Measurements from ENCODE around the gene NGEF. TPM values are rescaled to one million over a fixed set of nuclear protein-coding genes. Genes with fewer than 3 reads are reported as not detected.

NGEF gene
- total and polyA plus RNA-seq, 8 donors: 2.6 to 30.9 (median 5.9) TPM

DNA sequence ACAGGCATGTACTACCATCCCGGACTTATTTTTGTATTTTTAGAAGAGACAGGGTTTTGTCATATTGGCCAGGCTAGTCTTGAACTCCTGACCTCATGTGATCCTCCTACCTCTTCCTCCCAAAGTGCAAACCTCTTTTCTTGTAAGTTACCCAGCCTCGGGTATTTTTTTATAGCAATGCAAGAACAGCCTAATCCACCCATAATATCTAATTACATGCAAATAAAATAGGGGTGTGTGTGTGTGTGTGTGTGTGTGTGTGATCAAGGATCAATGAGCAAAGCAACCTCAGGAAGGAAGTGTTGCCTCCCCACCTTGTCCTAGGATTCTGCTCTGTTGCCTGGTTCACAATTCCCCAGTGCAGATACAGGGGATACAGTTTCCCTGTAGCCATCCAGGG is 45.6 kb downstream of the NGEF start:
- TF ChIP-seq EP300 (IDR thresholded peaks at IDR 0.05) (no peak), POLR2AphosphoS5 (IDR thresholded peaks at IDR 0.05) (no peak), POLR2A (IDR thresholded peaks at IDR 0.05) (no peak)
- TF ChIP-seq, protein P1, sequence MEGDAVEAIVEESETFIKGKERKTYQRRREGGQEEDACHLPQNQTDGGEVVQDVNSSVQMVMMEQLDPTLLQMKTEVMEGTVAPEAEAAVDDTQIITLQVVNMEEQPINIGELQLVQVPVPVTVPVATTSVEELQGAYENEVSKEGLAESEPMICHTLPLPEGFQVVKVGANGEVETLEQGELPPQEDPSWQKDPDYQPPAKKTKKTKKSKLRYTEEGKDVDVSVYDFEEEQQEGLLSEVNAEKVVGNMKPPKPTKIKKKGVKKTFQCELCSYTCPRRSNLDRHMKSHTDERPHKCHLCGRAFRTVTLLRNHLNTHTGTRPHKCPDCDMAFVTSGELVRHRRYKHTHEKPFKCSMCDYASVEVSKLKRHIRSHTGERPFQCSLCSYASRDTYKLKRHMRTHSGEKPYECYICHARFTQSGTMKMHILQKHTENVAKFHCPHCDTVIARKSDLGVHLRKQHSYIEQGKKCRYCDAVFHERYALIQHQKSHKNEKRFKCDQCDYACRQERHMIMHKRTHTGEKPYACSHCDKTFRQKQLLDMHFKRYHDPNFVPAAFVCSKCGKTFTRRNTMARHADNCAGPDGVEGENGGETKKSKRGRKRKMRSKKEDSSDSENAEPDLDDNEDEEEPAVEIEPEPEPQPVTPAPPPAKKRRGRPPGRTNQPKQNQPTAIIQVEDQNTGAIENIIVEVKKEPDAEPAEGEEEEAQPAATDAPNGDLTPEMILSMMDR (IDR thresholded peaks at IDR 0.05): no peak
- intact Hi-C loops (cut with DNase I; ENCODE audit: low total_unique reads): no loop called here
- Histone ChIP-seq H3K27me3 (peaks cover 0 to 3% (median 0%) of the 10 kb centered on the region in 3 donors), H3K27ac (no peak overlapping the region), H3K36me3 (peaks cover 0 to 4% (median 0%) of the 10 kb centered on the region in 4 donors), H3K4me3 (no peak overlapping the region), H3K9me3 (peaks cover 0 to 3% (median under 1%) of the 10 kb centered on the region in 4 donors), H3K4me1 (no peaks in the 10 kb centered on the region)
- WGBS, 5 donors: 38 to 98% (median 67%) methylated on average over 2 of the region's 2 CpGs
- no peak for DNase-seq

DNA sequence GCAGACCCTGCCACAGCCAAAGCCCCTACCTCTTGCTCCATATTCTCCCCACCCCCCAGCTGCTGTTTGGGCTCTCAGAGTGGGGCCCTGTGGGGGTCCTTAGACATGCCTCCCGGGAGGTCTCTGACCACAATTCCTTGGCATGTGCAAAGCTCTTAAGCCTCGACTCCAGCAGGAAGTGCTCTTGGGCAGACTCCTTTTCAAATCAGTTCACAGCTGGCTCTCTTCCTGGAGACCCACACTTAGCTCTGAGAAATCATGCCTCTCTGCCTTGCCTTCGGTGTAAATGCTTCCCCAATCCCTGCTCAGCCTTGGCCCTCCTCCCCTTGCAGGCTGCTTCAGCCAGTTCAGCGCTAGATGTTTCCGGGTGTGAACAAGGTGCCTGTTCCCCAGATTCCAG is 46.9 kb downstream of the NGEF start:
- H3K4me3 ChIP-seq: no peak overlapping the region
- no peaks in the 10 kb centered on the region for H3K4me1 ChIP-seq
- no peak for DNase-seq
- peaks cover 0 to 14% (median 13%) of the 10 kb centered on the region in 4 donors for H3K9me3 ChIP-seq
- H3K36me3 ChIP-seq: peaks cover 0 to 4% (median 0%) of the 10 kb centered on the region in 4 donors
- 47 to 65% (median 50%) methylated on average over 5 of the region's 5 CpGs for WGBS, 5 donors
- peaks cover 0 to 3% (median 0%) of the 10 kb centered on the region in 3 donors for H3K27me3 ChIP-seq
- intact Hi-C loops (cut with DNase I; ENCODE audit: low total_unique reads): no loop called here
- no peak overlapping the region for H3K27ac ChIP-seq
- TF ChIP-seq, protein P1 (IDR thresholded peaks at IDR 0.05): no peak
- TF ChIP-seq POLR2AphosphoS5 (IDR thresholded peaks at IDR 0.05) (no peak), POLR2A (IDR thresholded peaks at IDR 0.05) (no peak), EP300 (IDR thresholded peaks at IDR 0.05) (no peak)

DNA sequence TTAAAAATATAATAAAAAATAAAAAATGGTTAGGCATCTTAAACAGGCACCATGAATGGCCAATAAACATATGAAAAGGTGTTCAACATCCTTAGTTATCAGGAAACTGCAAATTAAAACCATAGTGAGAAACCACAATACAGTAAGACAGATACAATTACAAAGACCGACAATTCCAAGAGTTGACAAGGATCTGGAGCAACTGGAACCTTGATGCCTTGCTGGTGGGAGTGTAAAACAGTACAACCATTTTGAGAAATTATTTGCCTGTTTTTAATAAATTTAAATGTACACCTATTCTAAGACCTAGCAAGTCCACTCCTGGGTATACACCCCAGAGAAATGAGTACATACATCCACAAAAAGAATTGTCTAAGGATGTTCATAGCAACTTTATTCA is 49.1 kb downstream of the NGEF start:
- Histone ChIP-seq H3K27ac (no peak overlapping the region), H3K36me3 (peaks cover 0 to 4% (median 0%) of the 10 kb centered on the region in 4 donors), H3K4me1 (no peaks in the 10 kb centered on the region), H3K27me3 (no peaks in the 10 kb centered on the region), H3K4me3 (no peak overlapping the region), H3K9me3 (peaks cover 0 to 16% (median 13%) of the 10 kb centered on the region in 4 donors)
- intact Hi-C loops (cut with DNase I; ENCODE audit: low total_unique reads): no loop called here
- no peak for DNase-seq
- TF ChIP-seq POLR2AphosphoS5 (IDR thresholded peaks at IDR 0.05) (no peak), EP300 (IDR thresholded peaks at IDR 0.05) (no peak), POLR2A (IDR thresholded peaks at IDR 0.05) (no peak)
- TF ChIP-seq, protein P1 (IDR thresholded peaks at IDR 0.05): no peak
- 90 to 100% (median 96%) methylated on average over 1 of the region's 1 CpG for WGBS, 5 donors

DNA sequence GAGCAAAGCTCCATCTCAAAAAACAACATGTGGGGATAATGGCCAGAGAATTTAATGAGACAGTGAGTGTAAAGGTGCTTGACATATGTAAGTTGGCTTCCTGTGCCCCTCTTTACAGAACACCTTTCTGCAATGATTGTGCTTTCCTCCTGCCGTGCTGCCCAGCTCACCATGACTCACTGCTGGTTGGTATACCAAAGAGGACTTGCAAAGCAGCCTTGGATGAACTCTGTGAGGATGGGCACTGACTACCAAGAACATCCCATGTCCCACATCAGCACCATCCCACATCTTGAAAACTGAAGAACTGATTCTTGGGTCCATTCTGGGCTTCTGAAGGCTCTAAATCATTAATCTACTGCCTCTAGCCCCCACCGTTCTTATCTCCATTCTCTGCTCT is 52.2 kb downstream of the NGEF start:
- H3K4me3 ChIP-seq: no peak overlapping the region
- WGBS, 5 donors: 50 to 92% (median 71%) methylated on average over 2 of the region's 2 CpGs
- H3K27me3 ChIP-seq: no peaks in the 10 kb centered on the region
- intact Hi-C loops (cut with DNase I; ENCODE audit: low total_unique reads): no loop called here
- no peak for DNase-seq
- H3K27ac ChIP-seq: no peak overlapping the region
- H3K9me3 ChIP-seq: peaks cover 0 to 16% (median 13%) of the 10 kb centered on the region in 4 donors
- no peaks in the 10 kb centered on the region for H3K36me3 ChIP-seq
- H3K4me1 ChIP-seq: no peaks in the 10 kb centered on the region
- TF ChIP-seq, protein P1 (IDR thresholded peaks at IDR 0.05): no peak
- no peak for TF ChIP-seq EP300 (IDR thresholded peaks at IDR 0.05)
- TF ChIP-seq POLR2AphosphoS5 (IDR thresholded peaks at IDR 0.05): no peak
- no peak for TF ChIP-seq POLR2A (IDR thresholded peaks at IDR 0.05)
